Kidney (tissue), 14 donors: Measurements from ENCODE around the gene BMP4. TPM values are rescaled to one million over a fixed set of nuclear protein-coding genes. Genes with fewer than 3 reads are reported as not detected.

Experiments
- DNase-seq, 5 donors: peaks; one replicate each; pipeline ENCODE4 v3.0.0-alpha.2; 2013 to 2020
- FAIRE-seq: peaks from 2 replicates; lab custom pipeline; 2012; peaks lifted over from hg19 to GRCh38; lab: Jason Lieb, UNC
- H3K27ac ChIP-seq, 2 donors: one replicate each; pipeline ENCODE4 v1.7.0; 2013; ENCODE audit warnings: low read depth in 2 of 2, low read length in 2 of 2, inconsistent platforms in 1 of 2
- H3K27me3 ChIP-seq: one replicate; pipeline ENCODE4 v1.7.1; 2013; ENCODE audit warnings: low read length, inconsistent platforms; ENCODE audit not compliant: control insufficient read depth, insufficient read depth
- H3K36me3 ChIP-seq, 3 donors: one replicate each; pipeline versions ENCODE4 v1.7.0 to v1.7.1; 2013; ENCODE audit warnings: low read length in 3 of 3, control low read depth in 1 of 3, inconsistent platforms in 1 of 3; ENCODE audit not compliant: insufficient read depth in 3 of 3, control insufficient read depth in 2 of 3
- H3K4me1 ChIP-seq, 3 donors: one replicate each; pipeline versions ENCODE4 v1.7.0 to v1.7.1; 2013; ENCODE audit warnings: low read length in 3 of 3, inconsistent platforms in 1 of 3, low read depth in 1 of 3; ENCODE audit not compliant: control insufficient read depth in 2 of 3, insufficient read depth in 2 of 3
- H3K4me3 ChIP-seq, 3 donors: one replicate each; pipeline versions ENCODE4 v1.7.0 to v1.8.1; 2013; ENCODE audit warnings: low read length in 3 of 3, control low read depth in 1 of 3, inconsistent platforms in 1 of 3
- H3K9ac ChIP-seq, 3 donors: one replicate each; pipeline versions ENCODE4 v1.7.0 to v1.7.1; 2013; ENCODE audit warnings: low read length in 3 of 3, control low read depth in 1 of 3, inconsistent platforms in 1 of 3
- H3K9me3 ChIP-seq, 3 donors: one replicate each; pipeline versions ENCODE4 v1.7.0 to v1.7.1; 2013; ENCODE audit warnings: low read length in 3 of 3, control low read depth in 1 of 3, inconsistent platforms in 1 of 3; ENCODE audit not compliant: control insufficient read depth in 2 of 3, insufficient read depth in 1 of 3
- CTCF ChIP-seq: IDR thresholded peaks from 3 replicates; pipeline ENCODE4 v1.5.1; 2012; ENCODE audit warnings: mild to moderate bottlenecking, moderate library complexity, borderline replicate concordance; ENCODE audit not compliant: insufficient read depth; ENCODE audit errors: extremely low read depth
- intact Hi-C: fragments of 100-400 bp; cut with DNase I; formaldehyde crosslinking; loops from one replicate; pipeline ENCODE4 v1.11.1; 2022
- polyA plus RNA-seq: library from polyadenylated mRNA; stranded (reverse); fragments of 350-450 nt; fragmentation: Illumina TruSeq; extraction: RNeasy Lipid Tissue Mini Kit (QIAGEN cat#74804); gene quantifications from one replicate; pipeline ENCODE4 v1.2.3, GENCODE V29; 2014; ENCODE audit warnings: low read depth, low replicate concordance; ENCODE audit not compliant: insufficient read depth
- total RNA-seq: library from RNA; stranded (reverse); fragmentation: NEBNext Ultra II Directional; extraction: Animal tissue kit (Norgen Biotek cat#: 25700); gene quantifications from one replicate; pipeline ENCODE4 v1.2.1, GENCODE V29; 2021
- donor health status: control.
- donor health status: control.
- donor health status: control.
- donor health status: control.
- donor health status: control.
- donor health status: DM: yes; HTN: yes; CAD: no.
- donor health status: Normal renal cell carcinoma (clear cell type).

The BMP4 gene
- total and polyA plus RNA-seq, 2 donors from 2014 or later: 9.9 to 11.2 TPM

GRCh38 chr14:53929871-53930715 is 26.5 kb downstream of the BMP4 start:
- TF ChIP-seq CTCF: peak; percentile 57
- FAIRE-seq (no peak), DNase-seq (peak in 4 of 5 donors; percentile 52 to 65 (median 60))
- no peak overlapping the region for H3K4me3 ChIP-seq
- no peak overlapping the region for H3K27ac ChIP-seq
- H3K36me3 ChIP-seq: no peaks in the 10 kb centered on the region
- H3K27me3 ChIP-seq: no peaks in the 10 kb centered on the region
- no peak overlapping the region for H3K9ac ChIP-seq
- peaks cover 0 to under 1% (median 0%) of the 10 kb centered on the region in 3 donors for H3K4me1 ChIP-seq
- H3K9me3 ChIP-seq: no peaks in the 10 kb centered on the region
- intact Hi-C loops: no loop called here

- Histone ChIP-seq H3K27me3 (no peaks in the 10 kb centered on the region), H3K36me3 (no peaks in the 10 kb centered on the region), H3K9ac (no peak overlapping the region), H3K9me3 (no peaks in the 10 kb centered on the region), H3K27ac (no peak overlapping the region), H3K4me1 (peaks cover 0 to 2% (median 0%) of the 10 kb centered on the region in 3 donors), H3K4me3 (no peak overlapping the region)
- no peak for TF ChIP-seq CTCF
- intact Hi-C loops: no loop called here
- FAIRE-seq (no peak), DNase-seq (no peak)
Measured at GRCh38 chr14:53927171-53927570, 29.5 kb downstream of the BMP4 start.

- H3K9me3 ChIP-seq: no peaks in the 10 kb centered on the region
- no peaks in the 10 kb centered on the region for H3K27me3 ChIP-seq
- peaks cover 0 to 2% (median 0%) of the 10 kb centered on the region in 3 donors for H3K4me1 ChIP-seq
- no peak for TF ChIP-seq CTCF
- H3K27ac ChIP-seq: no peak overlapping the region
- FAIRE-seq (no peak), DNase-seq (no peak)
- intact Hi-C loops: no loop called here
- no peak overlapping the region for H3K4me3 ChIP-seq
- H3K9ac ChIP-seq: no peak overlapping the region
- no peaks in the 10 kb centered on the region for H3K36me3 ChIP-seq
Measured at GRCh38 chr14:53925201-53925766, 31.3 kb downstream of the BMP4 start.
